ENCODE data around the gene C2CD2L.

- TF ChIP-seq EZH2 (IDR thresholded peaks at IDR 0.05; ENCODE audit: low read length, missing control alignments) (no peak), CTCF (conservative IDR thresholded peaks at IDR 0.05 in 1 of 2, IDR thresholded peaks at IDR 0.05 in 1 of 2; ENCODE audit: low read depth in 1 of 2, low read length in 2 of 2) (no peak)
These were observed at the start of gene C2CD2L for GRCh38 chr11:119106564-119107537.

All from fibroblast of lung (primary cell).